Measurements from ENCODE around the gene PYGB. TPM values are rescaled to one million over a fixed set of nuclear protein-coding genes. Genes with fewer than 3 reads are reported as not detected.
A peak's percentile ranks its signal among the peaks of the same experiment; 100 is the strongest.

Gene PYGB
- total RNA-seq, 1 donor from 2014 or later, result 117 TPM

DNA sequence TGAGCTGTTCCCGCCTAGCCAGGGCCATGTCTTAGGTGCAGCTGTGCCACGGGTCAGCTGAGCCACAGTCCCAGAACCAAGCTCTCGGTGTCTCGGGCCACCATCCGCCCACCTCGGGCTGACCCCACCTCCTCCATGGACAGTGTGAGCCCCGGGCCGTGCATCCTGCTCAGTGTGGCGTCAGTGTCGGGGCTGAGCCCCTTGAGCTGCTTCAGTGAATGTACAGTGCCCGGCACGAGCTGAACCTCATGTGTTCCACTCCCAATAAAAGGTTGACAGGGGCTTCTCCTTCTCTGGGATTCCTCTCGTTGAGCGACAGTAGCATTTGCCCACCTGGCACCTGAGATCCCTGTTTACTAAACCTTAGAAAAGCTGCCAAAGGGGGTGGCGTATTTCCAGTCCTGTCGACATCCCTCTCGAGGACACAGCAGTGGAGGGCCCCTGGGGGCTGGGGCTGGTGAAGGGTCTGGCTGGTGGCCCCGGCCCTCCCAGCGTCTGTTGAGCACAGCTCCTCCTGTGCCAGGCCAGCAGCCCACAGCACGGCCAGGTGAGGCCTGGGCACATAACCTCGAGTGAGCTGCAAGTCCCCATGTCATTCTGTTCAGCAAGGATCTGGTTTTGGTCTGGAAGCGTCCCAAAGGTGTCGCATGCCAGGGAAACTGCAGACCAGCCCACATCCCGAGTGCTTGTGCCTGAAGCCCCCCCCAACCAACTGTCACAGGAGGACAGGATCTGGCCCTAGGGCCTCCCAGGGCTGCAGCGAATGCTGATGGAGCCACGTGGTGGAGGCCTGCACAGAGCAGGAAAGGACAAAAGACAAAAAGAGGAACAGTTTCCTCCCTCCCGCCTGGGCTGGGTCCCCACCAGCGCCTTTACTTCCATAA is 21.2 kb upstream of the PYGB start:
- H3K9me3 ChIP-seq, result no peaks in the 10 kb centered on the region
- intact Hi-C loops (cut with DNase I), result no loop called here
- TF ChIP-seq POLR2A (IDR thresholded peaks at IDR 0.05), result no peak
- peak in 1 of 2 donors; percentile 22 for TF ChIP-seq POLR2AphosphoS5 (IDR thresholded peaks at IDR 0.05; ENCODE audit: insufficient read depth in 1 of 2, low read depth in 1 of 2)
- H3K4me1 ChIP-seq, result peaks cover 15% of the 10 kb centered on the region
- H3K27ac ChIP-seq, result peak overlapping the region; percentile 60
- no peak overlapping the region for H3K4me3 ChIP-seq
- DNase-seq (ENCODE audit: extremely low spot score in 2 of 2), result peak in 1 of 2 donors; percentile 84
- no peaks in the 10 kb centered on the region for H3K27me3 ChIP-seq
- H3K36me3 ChIP-seq, result peaks cover 0 to 3% of the 10 kb centered on the region in 2 donors

DNA sequence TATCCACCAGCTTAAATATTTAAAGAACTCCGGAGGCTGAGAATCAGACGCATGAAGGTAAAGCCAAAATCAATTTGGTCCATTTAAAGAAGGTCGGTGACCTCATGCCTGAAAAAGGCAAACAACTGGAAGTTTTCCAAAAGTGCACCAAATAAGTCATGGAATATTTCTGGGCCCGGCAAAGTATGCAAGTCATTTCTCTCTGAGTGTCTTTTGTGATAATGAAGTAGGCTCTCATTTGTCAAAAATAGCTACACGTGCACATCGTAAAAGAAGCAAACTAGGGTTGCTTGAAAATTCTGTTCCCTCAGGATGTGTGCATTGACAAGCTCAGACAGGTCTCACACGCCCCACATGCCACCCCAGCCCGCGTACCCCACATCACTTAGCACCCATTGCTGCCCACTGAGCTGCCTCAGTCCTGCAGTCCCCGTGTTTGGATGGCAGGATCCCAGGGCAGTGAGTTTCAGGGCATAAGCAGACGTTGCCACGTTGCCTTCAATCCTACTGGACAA is 20.5 kb upstream of the PYGB start:
- intact Hi-C loops (cut with DNase I), result no loop called here

DNA sequence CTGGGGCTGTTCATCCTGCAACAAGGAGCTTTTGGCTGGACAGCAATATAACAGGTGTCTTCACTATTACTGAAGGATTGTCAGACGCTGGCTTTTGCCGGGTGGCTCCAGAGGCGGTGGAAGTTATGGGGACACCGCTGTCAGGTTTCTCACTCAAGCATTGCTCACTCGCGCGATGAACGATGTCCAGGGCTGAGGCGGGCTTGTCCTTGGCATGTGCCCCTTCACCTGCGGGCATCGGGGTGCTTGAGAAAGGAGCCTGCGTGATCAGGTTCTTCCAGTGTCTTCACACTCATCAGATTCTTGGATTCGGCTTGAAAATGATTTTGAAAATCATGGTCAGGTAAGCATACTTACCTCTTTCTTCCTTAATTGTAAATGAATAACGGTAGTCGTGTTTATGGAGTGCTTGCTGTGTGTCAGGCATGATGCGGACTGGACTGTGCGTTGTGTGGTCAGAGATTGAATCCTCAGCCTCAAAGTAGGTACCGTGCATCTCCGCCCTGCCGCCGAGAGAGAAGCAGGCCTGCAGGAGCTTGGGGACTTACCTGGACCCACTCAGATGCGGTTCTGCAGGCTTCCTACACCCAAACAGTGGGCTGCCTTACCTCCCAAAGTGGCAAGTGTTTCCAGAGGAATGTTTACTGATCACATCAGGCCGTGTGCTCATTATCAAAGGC is 18.3 kb upstream of the PYGB start:
- Histone ChIP-seq H3K4me3 (no peak overlapping the region), H3K27me3 (no peaks in the 10 kb centered on the region), H3K36me3 (peaks cover 0 to 3% of the 10 kb centered on the region in 2 donors), H3K9me3 (no peaks in the 10 kb centered on the region), H3K4me1 (peaks cover 15% of the 10 kb centered on the region), H3K27ac (no peak overlapping the region)
- intact Hi-C loops (cut with DNase I), result no loop called here
- TF ChIP-seq POLR2A (IDR thresholded peaks at IDR 0.05) (no peak), POLR2AphosphoS5 (IDR thresholded peaks at IDR 0.05; ENCODE audit: insufficient read depth in 1 of 2, low read depth in 1 of 2) (no peak)
- TF ChIP-seq, protein P1, sequence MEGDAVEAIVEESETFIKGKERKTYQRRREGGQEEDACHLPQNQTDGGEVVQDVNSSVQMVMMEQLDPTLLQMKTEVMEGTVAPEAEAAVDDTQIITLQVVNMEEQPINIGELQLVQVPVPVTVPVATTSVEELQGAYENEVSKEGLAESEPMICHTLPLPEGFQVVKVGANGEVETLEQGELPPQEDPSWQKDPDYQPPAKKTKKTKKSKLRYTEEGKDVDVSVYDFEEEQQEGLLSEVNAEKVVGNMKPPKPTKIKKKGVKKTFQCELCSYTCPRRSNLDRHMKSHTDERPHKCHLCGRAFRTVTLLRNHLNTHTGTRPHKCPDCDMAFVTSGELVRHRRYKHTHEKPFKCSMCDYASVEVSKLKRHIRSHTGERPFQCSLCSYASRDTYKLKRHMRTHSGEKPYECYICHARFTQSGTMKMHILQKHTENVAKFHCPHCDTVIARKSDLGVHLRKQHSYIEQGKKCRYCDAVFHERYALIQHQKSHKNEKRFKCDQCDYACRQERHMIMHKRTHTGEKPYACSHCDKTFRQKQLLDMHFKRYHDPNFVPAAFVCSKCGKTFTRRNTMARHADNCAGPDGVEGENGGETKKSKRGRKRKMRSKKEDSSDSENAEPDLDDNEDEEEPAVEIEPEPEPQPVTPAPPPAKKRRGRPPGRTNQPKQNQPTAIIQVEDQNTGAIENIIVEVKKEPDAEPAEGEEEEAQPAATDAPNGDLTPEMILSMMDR (IDR thresholded peaks at IDR 0.05), result no peak
- no peak for DNase-seq (ENCODE audit: extremely low spot score in 2 of 2)

More for the DNA sequence above, 20.5 kb upstream of the PYGB start:
- H3K9me3 ChIP-seq, result no peaks in the 10 kb centered on the region
- H3K27me3 ChIP-seq, result no peaks in the 10 kb centered on the region
- H3K27ac ChIP-seq, result peak overlapping the region; percentile 60
- no peak overlapping the region for H3K4me3 ChIP-seq
- DNase-seq (ENCODE audit: extremely low spot score in 2 of 2), result no peak
- peaks cover 0 to 3% of the 10 kb centered on the region in 2 donors for H3K36me3 ChIP-seq
- peaks cover 15% of the 10 kb centered on the region for H3K4me1 ChIP-seq
- TF ChIP-seq, protein P1 (IDR thresholded peaks at IDR 0.05), result no peak
- TF ChIP-seq POLR2A (IDR thresholded peaks at IDR 0.05) (no peak), POLR2AphosphoS5 (IDR thresholded peaks at IDR 0.05; ENCODE audit: insufficient read depth in 1 of 2, low read depth in 1 of 2) (peak in 1 of 2 donors; percentile 43)

DNA sequence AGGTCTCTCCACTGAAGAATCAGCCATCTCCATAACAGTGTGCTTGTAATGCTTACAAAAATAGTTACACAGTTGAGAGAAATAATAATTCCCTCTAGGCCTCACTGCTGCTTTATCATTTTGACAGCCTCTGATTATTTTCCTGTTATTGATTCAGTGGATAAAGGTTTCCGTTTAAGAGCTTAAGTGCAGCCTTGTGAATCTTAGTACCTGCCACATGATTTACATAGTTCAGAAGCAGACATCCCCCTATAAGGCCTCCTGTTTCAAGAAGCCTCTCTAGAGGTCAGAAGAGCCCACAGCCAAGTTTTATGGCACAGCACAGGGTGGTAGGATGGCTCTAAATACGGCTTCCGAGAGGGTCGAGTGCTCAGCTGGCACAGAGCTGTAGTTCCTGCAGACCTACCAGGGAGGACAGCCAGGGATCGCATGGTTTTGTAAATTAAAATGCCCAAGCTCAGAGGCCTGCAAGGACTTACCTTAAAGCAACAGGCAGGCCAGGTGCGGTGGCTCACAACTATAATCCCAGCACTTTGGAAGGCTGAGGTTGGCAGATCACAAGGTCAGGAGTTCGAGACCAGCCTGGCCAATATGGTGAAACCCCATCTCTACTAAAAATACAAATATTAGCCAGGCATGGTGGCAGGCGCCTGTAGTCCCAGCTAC is 17.6 kb upstream of the PYGB start:
- TF ChIP-seq, protein P1 (IDR thresholded peaks at IDR 0.05), result no peak
- no peak for TF ChIP-seq POLR2A (IDR thresholded peaks at IDR 0.05)
- TF ChIP-seq POLR2AphosphoS5 (IDR thresholded peaks at IDR 0.05; ENCODE audit: insufficient read depth in 1 of 2, low read depth in 1 of 2), result no peak
- Histone ChIP-seq H3K9me3 (no peaks in the 10 kb centered on the region), H3K36me3 (peaks cover 0 to 3% of the 10 kb centered on the region in 2 donors), H3K27ac (peak overlapping the region; percentile 42), H3K4me1 (peaks cover 15% of the 10 kb centered on the region), H3K4me3 (no peak overlapping the region), H3K27me3 (no peaks in the 10 kb centered on the region)
- intact Hi-C loops (cut with DNase I), result no loop called here
- DNase-seq (ENCODE audit: extremely low spot score in 2 of 2), result no peak
